Fibroblast of the aortic adventitia (primary cell): ENCODE measurements around the gene PPAN. TPM values are rescaled to one million over a fixed set of nuclear protein-coding genes. Genes with fewer than 3 reads are reported as not detected.

Experiments used
- DNase-seq: peaks from one replicate; pipeline ENCODE4 v3.0.0-alpha.2; 2010; ENCODE audit warnings: low read depth
- H3K4me3 ChIP-seq: 2 replicates; pipeline ENCODE4 v1.5.1; 2011; ENCODE audit warnings: low read depth, mild to moderate bottlenecking, control low read depth, low read length, moderate library complexity
- total RNA-seq: library from RNA; depleted of rRNA; stranded (reverse); fragments of >200 nt; gene quantifications from 2 replicates; pipeline ENCODE4 v1.2.3, GENCODE V29; 2012; ENCODE audit warnings: low replicate concordance
- TF ChIP-seq, protein P1 (sequence below): IDR thresholded peaks from 2 replicates; pipeline ENCODE4 v1.5.1; 2011; ENCODE audit warnings: mild to moderate bottlenecking, low read length, control low read depth, inconsistent platforms; ENCODE audit not compliant: insufficient read depth

Gene PPAN
- total RNA-seq, 1 donor, result 21.8 TPM

DNA sequence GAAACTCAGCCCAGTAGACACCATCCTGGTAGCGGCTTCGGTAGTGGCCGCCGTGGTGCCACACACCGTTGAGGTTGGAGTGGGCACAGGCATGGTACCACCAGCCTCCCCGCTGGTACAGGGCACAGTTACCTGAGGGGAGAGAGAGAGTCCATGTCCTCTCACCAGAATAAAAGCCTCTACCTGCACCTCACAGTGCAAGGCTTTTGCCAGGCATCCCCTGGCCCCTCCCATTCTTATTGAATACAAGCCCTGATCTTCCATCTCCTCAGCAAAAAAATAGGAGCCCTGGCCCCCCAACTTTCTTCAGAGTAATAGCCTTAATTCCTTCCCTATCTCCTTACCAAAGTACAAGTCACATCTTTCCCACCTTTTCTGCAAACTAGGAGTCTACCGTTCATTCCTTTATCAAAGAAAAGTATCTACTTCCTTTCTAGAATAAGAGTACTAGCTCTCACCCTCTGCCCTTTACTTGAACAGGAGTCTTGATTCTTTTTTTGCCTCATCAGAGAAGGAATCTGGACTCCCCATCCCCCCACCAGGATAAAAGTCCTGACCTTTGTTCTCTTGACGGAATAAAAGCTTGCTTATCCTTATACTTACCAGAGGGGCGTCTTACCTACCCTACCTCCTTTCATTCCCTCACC is 13.4 kb upstream of the PPAN start:
- DNase-seq, result no peak
- H3K4me3 ChIP-seq, result no peak overlapping the region
- TF ChIP-seq, protein P1, sequence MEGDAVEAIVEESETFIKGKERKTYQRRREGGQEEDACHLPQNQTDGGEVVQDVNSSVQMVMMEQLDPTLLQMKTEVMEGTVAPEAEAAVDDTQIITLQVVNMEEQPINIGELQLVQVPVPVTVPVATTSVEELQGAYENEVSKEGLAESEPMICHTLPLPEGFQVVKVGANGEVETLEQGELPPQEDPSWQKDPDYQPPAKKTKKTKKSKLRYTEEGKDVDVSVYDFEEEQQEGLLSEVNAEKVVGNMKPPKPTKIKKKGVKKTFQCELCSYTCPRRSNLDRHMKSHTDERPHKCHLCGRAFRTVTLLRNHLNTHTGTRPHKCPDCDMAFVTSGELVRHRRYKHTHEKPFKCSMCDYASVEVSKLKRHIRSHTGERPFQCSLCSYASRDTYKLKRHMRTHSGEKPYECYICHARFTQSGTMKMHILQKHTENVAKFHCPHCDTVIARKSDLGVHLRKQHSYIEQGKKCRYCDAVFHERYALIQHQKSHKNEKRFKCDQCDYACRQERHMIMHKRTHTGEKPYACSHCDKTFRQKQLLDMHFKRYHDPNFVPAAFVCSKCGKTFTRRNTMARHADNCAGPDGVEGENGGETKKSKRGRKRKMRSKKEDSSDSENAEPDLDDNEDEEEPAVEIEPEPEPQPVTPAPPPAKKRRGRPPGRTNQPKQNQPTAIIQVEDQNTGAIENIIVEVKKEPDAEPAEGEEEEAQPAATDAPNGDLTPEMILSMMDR, result no peak

DNA sequence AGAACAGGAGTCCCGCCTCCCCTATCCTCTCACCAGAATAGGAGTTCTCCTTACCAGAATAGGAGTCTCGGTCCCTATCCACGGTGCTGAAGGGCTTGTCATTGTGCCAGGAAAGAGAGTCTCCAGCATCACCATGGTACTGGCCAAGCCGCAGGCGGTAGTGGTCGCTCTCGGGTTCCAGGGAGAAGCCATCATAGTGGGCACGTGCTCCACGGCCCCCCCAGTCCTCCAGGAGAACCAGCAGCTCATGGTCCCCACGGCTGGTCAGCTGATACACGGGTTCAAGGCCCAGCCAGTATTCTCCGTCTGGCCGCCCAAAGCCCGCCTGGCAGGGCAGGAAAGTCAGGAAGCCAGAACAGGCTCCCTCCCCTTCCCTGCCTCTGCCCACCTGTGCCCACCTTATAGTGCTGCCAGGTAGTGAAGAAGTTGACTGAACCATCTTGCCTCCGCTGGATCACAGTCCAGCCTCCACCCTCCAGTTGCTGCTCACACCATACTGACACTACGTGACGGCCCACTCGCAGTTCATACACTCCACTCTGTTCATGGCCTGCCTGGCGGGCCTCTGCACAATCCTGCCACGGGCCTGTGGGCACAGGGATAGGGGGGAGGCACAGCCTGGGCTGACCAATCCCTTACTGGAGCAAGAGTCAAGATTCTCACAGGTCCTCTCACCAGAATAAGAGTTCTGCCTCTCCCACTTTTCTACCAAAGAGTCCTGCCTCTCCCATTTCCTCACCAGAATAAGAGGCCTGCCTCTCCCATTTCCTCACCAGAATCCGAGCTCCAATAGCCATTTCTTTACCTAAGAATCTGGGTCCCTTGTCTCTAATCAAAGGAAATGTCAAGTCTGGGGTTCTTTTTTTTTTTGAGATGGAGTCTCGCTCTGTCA is 12.6 kb upstream of the PPAN start:
- no peak for DNase-seq
- TF ChIP-seq, protein P1, result no peak
- H3K4me3 ChIP-seq, result no peak overlapping the region

DNA sequence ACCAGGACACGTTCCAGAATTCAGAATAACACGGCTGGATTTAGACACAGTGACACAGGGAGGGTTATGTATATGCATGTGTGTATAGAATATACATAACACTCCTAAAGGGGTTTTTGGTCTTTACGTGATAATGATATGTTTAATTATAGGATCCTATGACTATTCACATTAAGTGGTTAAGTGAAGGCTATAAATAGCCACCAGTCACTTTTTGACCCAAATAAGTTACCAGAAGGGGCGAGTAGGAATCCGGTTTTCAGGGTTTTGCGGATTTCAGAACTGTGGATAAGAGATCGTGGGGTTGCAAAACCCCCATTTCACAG is 10.6 kb upstream of the PPAN start:
- peak overlapping the region; percentile 38 for H3K4me3 ChIP-seq
- TF ChIP-seq, protein P1, result no peak
- no peak for DNase-seq

DNA sequence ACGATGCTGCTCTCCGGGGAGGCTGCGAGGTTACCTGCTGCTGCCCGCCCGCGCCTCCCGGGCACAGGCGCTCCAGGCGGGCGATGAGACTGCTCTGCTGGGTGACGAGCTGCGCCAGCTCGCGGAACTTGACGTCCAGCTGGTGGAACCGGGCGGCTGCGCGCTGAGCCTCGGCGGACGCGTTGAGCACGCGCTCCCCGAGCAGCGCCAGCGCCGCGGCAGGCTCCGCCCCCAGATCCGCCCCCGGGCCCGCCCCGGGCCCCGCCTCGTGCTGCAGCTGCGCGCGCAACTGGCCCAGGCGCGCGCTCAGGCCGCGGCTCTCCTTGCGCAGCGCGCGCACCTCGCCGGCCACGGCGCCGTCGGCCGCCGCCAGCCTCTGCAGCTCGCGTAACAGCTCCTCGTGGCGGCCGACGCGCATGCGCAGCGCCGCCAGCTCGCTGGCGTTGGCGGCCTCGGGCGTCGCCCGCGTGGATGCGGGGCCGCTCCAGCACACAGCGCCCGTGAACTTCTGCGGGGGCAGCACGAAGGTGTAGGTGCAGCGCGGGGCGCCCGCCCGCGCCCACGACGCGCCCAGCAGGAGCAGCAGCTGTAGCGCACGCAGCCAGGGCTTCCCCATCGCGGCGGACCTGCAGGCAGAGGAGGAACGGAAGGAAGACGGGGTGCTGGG is 10.1 kb upstream of the PPAN start:
- peak; percentile 84 for DNase-seq
- H3K4me3 ChIP-seq, result peak overlapping the region; percentile 69
- TF ChIP-seq, protein P1, result no peak

DNA sequence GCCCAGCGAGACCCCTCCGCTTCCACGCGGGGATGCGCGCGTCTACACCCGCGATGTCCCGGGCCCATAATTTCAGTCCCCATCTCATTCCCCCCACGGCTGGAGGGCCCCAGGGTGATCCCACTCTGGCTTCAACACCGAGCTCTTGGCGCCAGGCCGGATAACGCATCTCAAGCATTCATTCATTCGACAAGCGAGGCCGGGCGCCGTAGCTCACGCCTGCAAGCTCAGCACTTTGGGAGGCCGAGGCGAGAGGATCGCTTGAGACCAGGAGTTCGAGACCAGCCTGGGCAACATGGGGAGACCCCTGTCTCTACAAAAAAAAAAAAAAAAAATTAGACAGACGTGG is 9.6 kb upstream of the PPAN start:
- DNase-seq, result no peak
- TF ChIP-seq, protein P1, result no peak
- peak overlapping the region; percentile 69 for H3K4me3 ChIP-seq

DNA sequence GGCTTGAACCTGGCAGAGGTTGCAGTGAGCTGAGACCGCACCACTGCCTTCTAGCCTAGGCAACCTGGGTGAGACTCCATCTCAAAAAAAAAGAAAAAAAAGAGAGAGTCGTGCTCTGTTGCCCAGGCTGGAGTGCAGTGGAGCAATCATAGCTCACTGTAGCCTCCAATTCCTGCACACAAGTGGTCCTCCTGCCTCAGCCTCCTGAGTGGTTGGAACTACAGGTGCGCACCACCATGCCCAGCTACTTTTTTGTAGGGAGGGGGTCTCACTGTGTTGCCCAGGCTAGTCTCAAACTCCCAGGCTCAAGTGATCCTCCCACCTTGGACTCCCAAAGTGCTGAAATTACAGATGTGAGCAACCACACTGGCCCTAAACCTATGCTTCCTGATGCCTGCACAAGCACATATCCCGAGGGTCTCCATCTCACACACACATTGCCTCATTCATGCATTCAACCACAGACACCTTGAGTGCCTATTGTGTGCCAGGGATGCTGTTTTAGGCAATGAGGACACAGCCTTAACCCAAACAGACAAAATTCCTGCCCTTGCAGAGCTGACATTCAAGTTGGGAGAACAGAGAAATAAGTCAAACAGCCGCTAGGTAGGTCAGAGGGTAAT is 5.9 kb upstream of the PPAN start:
- TF ChIP-seq, protein P1, result no peak
- DNase-seq, result no peak
- H3K4me3 ChIP-seq, result no peak overlapping the region
